ENCODE measurements around the gene ZFYVE19. TPM values are rescaled to one million over a fixed set of nuclear protein-coding genes. Genes with fewer than 3 reads are reported as not detected.

ZFYVE19 gene
- total and polyA plus RNA-seq, 8 donors: 7.4 to 27.3 (median 9.3) TPM

DNA sequence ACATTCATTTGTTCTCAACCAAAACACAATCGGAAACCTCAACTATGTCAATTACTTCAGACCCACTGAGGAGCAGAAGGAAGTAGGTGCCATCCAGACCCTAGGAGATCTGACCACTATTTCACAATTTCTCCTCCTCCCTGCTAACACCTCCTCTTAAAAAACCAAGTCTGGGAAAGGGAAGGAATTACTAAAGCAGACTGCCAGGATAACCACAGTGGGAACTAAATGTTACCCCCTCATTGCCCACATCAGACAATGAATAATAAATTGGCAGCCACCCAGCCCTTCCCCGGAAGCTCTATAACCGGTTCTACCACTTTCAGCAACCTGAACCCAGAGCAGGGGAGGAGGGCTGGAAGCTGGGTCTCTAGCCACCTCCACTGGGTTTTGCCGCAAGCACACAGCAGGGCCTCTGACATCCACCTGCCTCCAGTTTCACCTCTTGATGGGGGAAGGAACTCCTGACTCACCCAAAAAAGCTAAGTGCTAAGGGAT, 19.5 kb upstream of the ZFYVE19 start:
- no peak overlapping the region for H3K4me3 ChIP-seq
- TF ChIP-seq CTCF (IDR thresholded peaks at IDR 0.05): no peak
- H3K27me3 ChIP-seq: no peaks in the 10 kb centered on the region
- intact Hi-C loops (cut with DNase I): no loop called here
- peak; percentile 75 to 87 (median 83) for DNase-seq
- peaks cover 31 to 50% (median 34%) of the 10 kb centered on the region in 3 donors for H3K4me1 ChIP-seq
- no peak for FAIRE-seq
- no peaks in the 10 kb centered on the region for H3K36me3 ChIP-seq
- 5 to 7% methylated on average over 4 of the region's 4 CpGs for WGBS, 2 donors
- H3K9me3 ChIP-seq: no peaks in the 10 kb centered on the region
- peak; percentile 80 to 90 (median 86) for ATAC-seq
- peak overlapping the region; percentile 59 to 92 (median 74) for H3K27ac ChIP-seq

- H3K9me3 ChIP-seq: no peaks in the 10 kb centered on the region
- no peak for TF ChIP-seq CTCF (IDR thresholded peaks at IDR 0.05)
- DNase-seq (peak in 1 of 6 donors; percentile 30), ATAC-seq (peak in 3 of 4 donors; percentile 10 to 19 (median 14)), FAIRE-seq (no peak)
- no peak overlapping the region for H3K4me3 ChIP-seq
- no peaks in the 10 kb centered on the region for H3K27me3 ChIP-seq
- no peaks in the 10 kb centered on the region for H3K36me3 ChIP-seq
- H3K27ac ChIP-seq: peak overlapping the region; percentile 59 to 92 (median 74)
- 47 to 48% methylated on average over 6 of the region's 6 CpGs for WGBS, 2 donors
- intact Hi-C loops (cut with DNase I): no loop called here
- H3K4me1 ChIP-seq: peaks cover 31 to 51% (median 34%) of the 10 kb centered on the region in 3 donors
Observed at GRCh38 chr15:40787991-40788390, 18.9 kb upstream of the ZFYVE19 start.

DNA sequence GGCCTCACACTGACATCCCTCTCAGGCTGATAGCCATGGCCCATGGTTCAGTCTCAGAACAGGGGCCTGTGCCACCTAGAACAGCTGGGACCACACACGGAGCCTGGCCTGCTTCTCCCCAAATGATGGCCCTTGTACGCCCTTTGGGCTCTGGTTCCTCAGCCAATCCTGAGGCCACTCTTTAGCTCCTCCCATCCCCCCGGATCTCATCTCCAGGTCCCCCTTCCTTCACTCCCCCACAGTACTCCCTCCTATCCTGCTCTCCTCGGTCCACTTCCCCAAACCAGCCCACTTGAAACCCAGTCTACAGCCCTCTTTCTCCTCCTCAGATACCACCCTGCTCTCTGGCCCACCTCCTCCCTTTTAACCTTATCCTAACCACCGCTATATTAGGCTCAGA, 17.8 kb upstream of the ZFYVE19 start:
- FAIRE-seq: no peak
- H3K4me1 ChIP-seq: peaks cover 34 to 62% (median 43%) of the 10 kb centered on the region in 3 donors
- ATAC-seq: no peak
- H3K27me3 ChIP-seq: no peaks in the 10 kb centered on the region
- peak in 1 of 6 donors; percentile 20 for DNase-seq
- H3K27ac ChIP-seq: peak overlapping the region in 3 of 4 donors; percentile 52 to 92 (median 80)
- H3K36me3 ChIP-seq: no peaks in the 10 kb centered on the region
- WGBS, 2 donors: 86 to 92% methylated on average over 5 of the region's 5 CpGs
- no peak overlapping the region for H3K4me3 ChIP-seq
- intact Hi-C loops (cut with DNase I): no loop called here
- TF ChIP-seq CTCF (IDR thresholded peaks at IDR 0.05): no peak
- no peaks in the 10 kb centered on the region for H3K9me3 ChIP-seq

- intact Hi-C loops (cut with DNase I): no loop called here
- Histone ChIP-seq H3K36me3 (no peaks in the 10 kb centered on the region), H3K27ac (peak overlapping the region in 2 of 4 donors; percentile 22 to 36), H3K27me3 (no peaks in the 10 kb centered on the region), H3K4me1 (peaks cover 34 to 64% (median 47%) of the 10 kb centered on the region in 3 donors), H3K4me3 (no peak overlapping the region), H3K9me3 (no peaks in the 10 kb centered on the region)
- WGBS, 2 donors: 94 to 95% methylated on average over 8 of the region's 8 CpGs
- DNase-seq (peak in 1 of 6 donors; percentile 12), ATAC-seq (no peak), FAIRE-seq (no peak)
- no peak for TF ChIP-seq CTCF (IDR thresholded peaks at IDR 0.05)
Observed at GRCh38 chr15:40789999-40790398, 16.9 kb upstream of the ZFYVE19 start.

DNA sequence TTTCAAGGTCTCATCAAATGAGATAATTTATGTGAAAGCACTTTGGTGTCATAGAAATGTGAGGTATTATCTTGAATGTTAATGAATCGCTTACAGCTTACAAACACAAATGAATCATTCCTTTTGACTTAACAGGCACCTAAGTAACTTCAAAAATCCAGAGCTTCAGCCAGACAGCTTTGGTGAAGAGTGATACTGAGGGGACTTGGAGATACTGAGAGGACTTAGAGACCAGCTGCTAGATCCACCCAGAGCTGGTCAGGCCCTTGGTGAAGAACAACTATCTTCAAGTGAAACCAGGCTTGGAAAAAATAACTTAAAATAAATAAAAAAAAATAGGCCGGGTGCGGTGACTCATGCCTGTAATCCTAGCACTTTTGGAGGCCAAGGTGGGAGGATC, 16.2 kb upstream of the ZFYVE19 start:
- peak overlapping the region in 2 of 4 donors; percentile 36 to 64 for H3K27ac ChIP-seq
- no peak for DNase-seq
- ATAC-seq: no peak
- 43 to 48% methylated on average over 3 of the region's 3 CpGs for WGBS, 2 donors
- no peak overlapping the region for H3K4me3 ChIP-seq
- H3K36me3 ChIP-seq: no peaks in the 10 kb centered on the region
- no peaks in the 10 kb centered on the region for H3K9me3 ChIP-seq
- FAIRE-seq: no peak
- H3K4me1 ChIP-seq: peaks cover 27 to 59% (median 40%) of the 10 kb centered on the region in 3 donors
- no peak for TF ChIP-seq CTCF (IDR thresholded peaks at IDR 0.05)
- no peaks in the 10 kb centered on the region for H3K27me3 ChIP-seq
- intact Hi-C loops (cut with DNase I): no loop called here
